A549 (cell line): ENCODE measurements around the gene ZNF764.

Experiments
- MAX ChIP-seq: IDR thresholded peaks from 2 replicates; pipeline ENCODE4 v1.6.1; 2012
- POLR2A ChIP-seq: IDR thresholded peaks from 2 replicates; pipeline ENCODE4 v1.6.1; 2012; ENCODE audit warnings: mild to moderate bottlenecking, low read length

- TF ChIP-seq MAX (no peak), POLR2A (no peak)
Measured at GRCh38 chr16:30605158-30605557, 47.0 kb upstream of the ZNF764 start.
